Naive B cell (primary cell): Measurements from ENCODE around the gene TRERF1. TPM values are rescaled to one million over a fixed set of nuclear protein-coding genes. Genes with fewer than 3 reads are reported as not detected.

Experiments used
- ATAC-seq, 2 donors: fragments of 150-1000 bp; cut with Tn5 transposase; 2 replicates each; pipeline ENCODE4 v1.10.0; 2021; ENCODE audit warnings: low read depth in 2 of 2, mild to moderate bottlenecking in 2 of 2, moderate library complexity in 2 of 2
- DNase-seq: peaks from one replicate; pipeline ENCODE4 v3.0.0; 2022
- H3K27ac Mint-ChIP-seq, 6 donors: one replicate each; pipeline ENCODE4 v1.8.0; 2020 to 2022; ENCODE audit warnings: mild to moderate bottlenecking in 6 of 6, mixed read lengths in 6 of 6, moderate library complexity in 5 of 6, inconsistent platforms in 2 of 6
- H3K27me3 Mint-ChIP-seq, 3 donors: one replicate each; pipeline ENCODE4 v1.8.0; 2021 to 2022; ENCODE audit warnings: mixed read lengths in 3 of 3, mild to moderate bottlenecking in 1 of 3
- H3K36me3 Mint-ChIP-seq, 2 donors: one replicate each; pipeline ENCODE4 v1.8.0; 2020 to 2022; ENCODE audit warnings: mixed read lengths in 2 of 2, inconsistent platforms in 1 of 2, mild to moderate bottlenecking in 1 of 2
- H3K4me1 Mint-ChIP-seq, 3 donors: one replicate each; pipeline ENCODE4 v1.8.0; 2020 to 2022; ENCODE audit warnings: mixed read lengths in 3 of 3, inconsistent platforms in 1 of 3, mild to moderate bottlenecking in 1 of 3, moderate library complexity in 1 of 3
- H3K4me3 Mint-ChIP-seq, 8 donors: one replicate each; pipeline ENCODE4 v1.8.0; 2020 to 2022; ENCODE audit warnings: mild to moderate bottlenecking in 8 of 8, mixed read lengths in 8 of 8, moderate library complexity in 8 of 8, inconsistent platforms in 2 of 8
- H3K9me3 Mint-ChIP-seq, 7 donors: one replicate each; pipeline ENCODE4 v1.8.0; 2020 to 2022; ENCODE audit warnings: mixed read lengths in 7 of 7, mild to moderate bottlenecking in 5 of 7, inconsistent platforms in 2 of 7, moderate library complexity in 1 of 7
- polyA plus RNA-seq, 6 donors: library from polyadenylated mRNA; unstranded; fragments of 300-500 nt; fragmentation: Illumina TruSeq; gene quantifications; one replicate each; pipeline ENCODE4 v1.2.3, GENCODE V29; 2021; ENCODE audit warnings: low read depth in 6 of 6

Gene TRERF1
- polyA plus RNA-seq, 6 donors from 2014 or later, result 0.07 to 0.13 (median 0.08) TPM; not detected in 3

DNA sequence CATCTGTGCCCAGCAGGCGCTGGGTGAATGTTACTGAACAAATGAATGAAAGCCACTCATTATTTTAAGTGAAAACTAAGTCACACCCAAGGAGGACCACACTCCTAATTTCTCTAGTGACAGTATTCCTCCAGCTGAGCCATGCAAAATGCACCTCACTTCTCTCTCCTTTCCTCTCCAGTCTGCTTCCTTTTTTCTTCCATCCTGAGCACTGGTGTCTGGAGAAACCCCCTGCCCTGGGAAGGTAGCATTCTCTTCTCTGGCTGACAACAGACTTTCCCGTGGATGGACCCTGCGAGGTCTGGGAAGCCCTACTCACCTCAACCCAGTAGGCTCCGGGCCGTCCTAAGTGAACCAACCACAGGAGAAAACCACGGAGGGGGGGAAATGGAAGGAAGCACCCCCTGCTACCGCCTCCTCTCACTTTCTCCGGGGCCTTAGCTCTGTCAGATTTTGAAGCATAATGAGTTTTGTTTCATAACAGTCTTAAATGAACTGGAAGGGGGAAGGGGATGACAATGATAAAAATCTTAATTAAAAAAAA is 22.6 kb downstream of the TRERF1 start:
- H3K4me3 Mint-ChIP-seq, result peak overlapping the region in 1 of 8 donors; percentile 22
- peaks cover 0 to 4% (median 0%) of the 10 kb centered on the region in 3 donors for H3K27me3 Mint-ChIP-seq
- H3K27ac Mint-ChIP-seq, result peak overlapping the region in 3 of 6 donors; percentile 24 to 73 (median 33)
- H3K9me3 Mint-ChIP-seq, result peaks cover 4 to 13% (median 11%) of the 10 kb centered on the region in 7 donors
- H3K4me1 Mint-ChIP-seq, result peaks cover 7 to 16% (median 10%) of the 10 kb centered on the region in 3 donors
- ATAC-seq (no peak), DNase-seq (no peak)
- peaks cover 0 to 5% of the 10 kb centered on the region in 2 donors for H3K36me3 Mint-ChIP-seq

DNA sequence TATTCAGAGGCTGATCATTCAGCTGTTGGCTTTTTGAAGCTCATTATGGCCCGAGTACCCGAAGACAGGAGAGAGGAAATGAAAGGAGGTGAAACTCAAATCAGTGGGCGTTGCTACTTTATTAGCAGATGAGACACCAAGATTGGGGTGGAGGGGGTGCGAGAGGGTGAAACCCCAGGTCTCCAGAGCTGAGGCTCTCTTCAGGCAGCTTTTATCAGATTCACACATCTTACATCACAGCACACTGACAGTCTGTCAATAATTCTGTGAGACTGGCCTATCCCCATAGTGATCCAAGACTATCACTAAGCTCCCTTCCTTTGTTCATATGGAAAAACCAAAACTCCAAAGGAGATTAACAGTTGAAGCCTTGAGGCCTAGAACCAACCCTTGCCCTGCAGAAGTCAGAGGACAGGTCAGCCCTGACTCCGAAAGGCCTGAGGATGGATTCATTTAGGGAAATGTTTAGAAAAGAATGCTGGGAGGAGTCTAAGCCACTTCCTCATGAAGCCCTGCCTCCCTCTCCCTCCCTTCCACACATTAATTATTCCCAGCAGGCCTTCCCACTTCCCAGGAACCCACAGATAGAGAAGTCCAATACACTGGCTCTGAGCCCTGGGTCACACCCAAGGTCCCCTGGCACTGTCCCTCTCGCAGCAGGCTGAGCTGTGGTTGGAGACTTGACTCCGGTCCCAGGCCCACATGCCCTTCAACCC is 23.2 kb downstream of the TRERF1 start:
- peak; percentile 48 to 64 for ATAC-seq
- Mint-ChIP-seq H3K27ac (peak overlapping the region in 3 of 6 donors; percentile 11 to 67 (median 14)), H3K36me3 (no peaks in the 10 kb centered on the region), H3K4me3 (no peak overlapping the region), H3K9me3 (peaks cover 0 to 10% (median 5%) of the 10 kb centered on the region in 7 donors), H3K27me3 (no peaks in the 10 kb centered on the region), H3K4me1 (peaks cover 7 to 16% (median 10%) of the 10 kb centered on the region in 3 donors)
- peak; percentile 7 for DNase-seq

DNA sequence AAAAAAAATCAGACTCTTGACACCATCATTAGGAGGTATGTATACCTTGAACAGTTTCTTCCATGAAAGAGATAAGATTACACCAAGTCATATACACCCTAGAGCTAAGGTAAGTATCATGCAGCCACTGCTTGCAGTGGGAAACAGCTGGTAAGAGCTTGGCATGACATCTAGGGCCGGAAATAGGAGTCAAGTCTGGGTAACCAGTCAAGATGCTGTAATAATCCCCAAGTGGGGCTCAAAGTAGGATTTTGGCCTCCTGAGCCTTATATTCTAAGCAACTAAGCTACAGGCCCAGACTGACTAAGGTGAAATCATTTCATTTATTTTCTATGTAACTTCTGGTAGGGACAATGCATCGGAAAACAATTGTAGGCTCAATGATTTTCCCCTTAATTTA is 23.9 kb downstream of the TRERF1 start:
- peak overlapping the region in 1 of 6 donors; percentile 11 for H3K27ac Mint-ChIP-seq
- peaks cover 0 to 3% (median 0%) of the 10 kb centered on the region in 7 donors for H3K9me3 Mint-ChIP-seq
- no peaks in the 10 kb centered on the region for H3K27me3 Mint-ChIP-seq
- DNase-seq (no peak), ATAC-seq (no peak)
- peak overlapping the region in 1 of 8 donors; percentile 35 for H3K4me3 Mint-ChIP-seq
- H3K36me3 Mint-ChIP-seq, result no peaks in the 10 kb centered on the region
- peaks cover 7 to 16% (median 10%) of the 10 kb centered on the region in 3 donors for H3K4me1 Mint-ChIP-seq

DNA sequence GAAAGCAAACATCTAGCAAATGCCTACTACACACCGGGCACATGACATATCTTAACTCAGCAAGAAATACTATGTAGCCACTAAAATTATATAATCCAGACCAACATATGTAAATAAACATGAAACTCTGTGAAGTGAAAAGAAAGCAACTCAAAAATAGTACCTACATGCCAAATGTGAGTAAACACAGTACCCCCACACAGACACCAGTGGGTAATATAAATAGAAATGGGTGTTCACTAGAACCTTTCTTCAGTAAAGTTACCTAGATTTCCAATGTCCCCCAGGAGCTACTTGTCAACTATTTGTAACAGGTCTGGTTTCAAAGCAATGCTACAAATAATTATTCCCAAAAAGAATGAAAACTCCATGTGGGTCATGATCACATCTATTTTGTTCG is 25.5 kb downstream of the TRERF1 start:
- ATAC-seq (no peak), DNase-seq (no peak)
- H3K27ac Mint-ChIP-seq, result no peak overlapping the region
- H3K9me3 Mint-ChIP-seq, result peaks cover 0 to 2% (median 0%) of the 10 kb centered on the region in 7 donors
- no peaks in the 10 kb centered on the region for H3K27me3 Mint-ChIP-seq
- no peaks in the 10 kb centered on the region for H3K36me3 Mint-ChIP-seq
- H3K4me3 Mint-ChIP-seq, result no peak overlapping the region
- peaks cover 7 to 16% (median 10%) of the 10 kb centered on the region in 3 donors for H3K4me1 Mint-ChIP-seq

DNA sequence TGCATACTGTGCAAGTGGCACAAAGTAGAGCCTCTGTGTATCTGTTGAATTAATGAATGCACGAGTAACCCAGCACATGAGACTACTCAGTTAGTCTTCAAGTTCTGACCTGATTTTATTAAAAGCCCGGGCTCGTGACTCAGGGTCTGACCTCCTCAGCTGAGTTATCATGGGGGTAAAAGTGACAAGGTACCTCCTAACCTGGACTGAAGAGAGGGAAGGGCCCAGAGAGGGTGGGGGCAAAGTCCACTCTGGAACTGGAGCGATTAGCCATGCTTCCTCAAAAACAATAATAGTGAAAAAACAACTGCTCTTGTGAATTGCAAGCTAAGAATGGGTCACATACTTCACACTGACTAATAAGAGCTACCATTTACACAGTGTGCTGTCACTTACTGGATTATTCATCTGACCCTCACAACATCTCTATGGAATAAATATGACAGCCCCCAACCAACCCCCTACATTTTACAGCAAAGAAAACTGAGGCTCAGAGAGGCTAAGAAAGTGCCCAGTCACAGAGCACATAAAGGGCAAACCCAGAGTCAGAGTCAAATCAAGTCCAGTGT is 26.7 kb downstream of the TRERF1 start:
- ATAC-seq (no peak), DNase-seq (no peak)
- no peak overlapping the region for H3K4me3 Mint-ChIP-seq
- H3K4me1 Mint-ChIP-seq, result peaks cover 7 to 16% (median 10%) of the 10 kb centered on the region in 3 donors
- H3K9me3 Mint-ChIP-seq, result peaks cover 0 to 1% (median 0%) of the 10 kb centered on the region in 7 donors
- H3K27me3 Mint-ChIP-seq, result no peaks in the 10 kb centered on the region
- no peak overlapping the region for H3K27ac Mint-ChIP-seq
- H3K36me3 Mint-ChIP-seq, result no peaks in the 10 kb centered on the region

DNA sequence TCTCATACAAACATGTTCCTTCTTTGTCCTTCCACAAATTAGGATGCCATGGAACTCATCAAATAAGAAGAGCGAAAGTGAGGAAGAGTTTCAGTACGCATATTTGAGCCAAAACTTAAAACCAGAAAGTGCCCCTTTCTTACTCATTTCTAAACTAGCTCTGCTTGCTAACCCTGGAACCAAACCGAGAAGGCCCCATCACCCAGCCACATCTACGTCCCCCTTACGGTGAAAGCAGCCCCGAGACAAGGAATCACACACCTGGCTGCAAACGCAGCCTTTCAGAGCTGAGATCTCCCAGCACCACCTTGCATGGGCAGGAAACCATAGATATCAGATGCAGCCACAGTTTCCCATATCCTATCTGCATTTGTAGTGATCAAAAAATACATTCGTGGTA is 28.5 kb downstream of the TRERF1 start:
- H3K27ac Mint-ChIP-seq, result no peak overlapping the region

DNA sequence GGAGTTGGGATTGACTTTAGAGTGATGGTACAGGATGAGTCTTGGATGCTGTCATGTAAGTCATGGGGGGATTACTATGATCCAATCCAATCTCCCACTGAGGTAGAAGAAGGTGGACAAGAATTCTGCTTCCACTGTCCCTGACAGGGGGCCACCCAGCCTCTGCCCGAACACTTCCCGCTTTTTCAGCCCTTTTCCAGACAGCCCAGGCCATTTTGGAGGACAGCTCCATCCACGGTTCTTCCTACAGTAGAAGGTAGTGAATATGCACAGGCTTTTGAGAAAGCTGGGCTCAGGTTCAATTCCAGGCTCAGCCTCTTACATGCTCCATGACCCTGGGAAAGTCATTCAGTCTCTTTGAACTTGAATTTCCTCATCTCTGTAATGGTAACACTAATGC is 31.0 kb downstream of the TRERF1 start:
- Mint-ChIP-seq H3K4me3 (no peak overlapping the region), H3K9me3 (peaks cover 0 to 1% (median 0%) of the 10 kb centered on the region in 7 donors), H3K27ac (no peak overlapping the region), H3K36me3 (no peaks in the 10 kb centered on the region), H3K4me1 (peaks cover 0 to 2% (median 0%) of the 10 kb centered on the region in 3 donors), H3K27me3 (no peaks in the 10 kb centered on the region)
- DNase-seq, result no peak
- no peak for ATAC-seq

More for the DNA sequence above, 28.5 kb downstream of the TRERF1 start:
- Mint-ChIP-seq H3K9me3 (peaks cover 0 to 1% (median 0%) of the 10 kb centered on the region in 7 donors), H3K27me3 (no peaks in the 10 kb centered on the region), H3K4me1 (peaks cover 4 to 6% (median 5%) of the 10 kb centered on the region in 3 donors), H3K4me3 (no peak overlapping the region), H3K36me3 (no peaks in the 10 kb centered on the region)
- DNase-seq (no peak), ATAC-seq (no peak)

DNA sequence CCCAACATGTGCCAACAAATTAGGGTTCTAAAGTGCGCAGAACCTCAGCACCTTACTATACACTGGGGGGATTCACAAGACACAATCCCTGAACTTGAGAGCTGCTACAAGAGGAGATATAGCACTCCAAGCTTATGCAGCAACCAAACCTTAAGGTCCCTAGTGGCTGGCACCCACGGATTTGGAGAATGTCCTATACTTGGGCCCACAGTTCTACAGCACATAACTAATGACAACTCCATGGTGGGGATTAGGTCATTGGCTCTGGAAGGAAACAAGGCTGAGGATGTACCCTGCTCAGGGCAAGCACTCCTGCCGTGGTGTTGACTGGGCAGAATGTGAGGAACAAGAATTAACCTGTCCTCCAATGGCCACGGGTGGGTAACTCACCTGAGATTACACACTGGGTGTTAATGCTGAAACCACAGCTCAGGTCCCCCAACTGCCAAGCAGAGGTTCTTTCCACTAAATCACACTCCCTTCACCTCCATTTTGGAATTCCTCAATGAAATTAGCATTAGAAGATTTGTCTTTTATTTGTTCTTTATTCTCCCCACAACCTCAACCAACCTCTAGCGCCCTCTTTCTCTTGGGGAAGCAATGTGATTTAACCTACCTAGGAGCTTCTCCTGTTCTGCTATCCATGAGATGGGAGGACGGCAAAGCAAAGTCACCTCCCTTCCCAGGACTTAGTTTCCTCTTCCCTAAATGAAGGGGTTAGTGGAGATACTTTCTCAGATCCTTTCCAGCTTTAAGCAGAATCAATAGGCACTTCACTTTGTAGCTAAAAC is 32.0 kb downstream of the TRERF1 start:
- no peaks in the 10 kb centered on the region for H3K27me3 Mint-ChIP-seq
- no peak overlapping the region for H3K27ac Mint-ChIP-seq
- H3K4me3 Mint-ChIP-seq, result no peak overlapping the region
- peaks cover 0 to 1% (median 0%) of the 10 kb centered on the region in 7 donors for H3K9me3 Mint-ChIP-seq
- DNase-seq (no peak), ATAC-seq (no peak)
- H3K36me3 Mint-ChIP-seq, result no peaks in the 10 kb centered on the region
- no peaks in the 10 kb centered on the region for H3K4me1 Mint-ChIP-seq

DNA sequence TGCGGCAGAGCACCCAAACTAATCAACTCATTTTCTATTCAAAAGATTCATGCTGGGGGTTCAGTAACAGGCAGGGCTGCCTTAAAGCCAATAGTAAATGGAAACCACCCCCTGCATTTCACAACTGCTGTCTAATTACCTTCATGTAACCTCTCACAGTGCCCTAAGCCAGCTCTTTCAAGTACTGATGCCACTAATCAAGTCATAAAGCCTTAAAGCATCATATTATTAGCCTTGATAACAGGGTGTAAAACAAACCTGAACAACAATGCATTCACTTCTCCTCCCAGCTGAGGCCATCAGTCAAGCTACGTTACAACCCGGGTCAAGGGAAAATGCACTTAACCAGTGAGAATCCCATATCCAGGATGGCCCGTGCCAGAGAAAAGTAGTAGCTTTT is 33.0 kb downstream of the TRERF1 start:
- Mint-ChIP-seq H3K27me3 (no peaks in the 10 kb centered on the region), H3K4me1 (no peaks in the 10 kb centered on the region), H3K9me3 (peaks cover 0 to 1% (median 0%) of the 10 kb centered on the region in 7 donors), H3K27ac (no peak overlapping the region), H3K4me3 (no peak overlapping the region), H3K36me3 (no peaks in the 10 kb centered on the region)
- DNase-seq (no peak), ATAC-seq (no peak)

DNA sequence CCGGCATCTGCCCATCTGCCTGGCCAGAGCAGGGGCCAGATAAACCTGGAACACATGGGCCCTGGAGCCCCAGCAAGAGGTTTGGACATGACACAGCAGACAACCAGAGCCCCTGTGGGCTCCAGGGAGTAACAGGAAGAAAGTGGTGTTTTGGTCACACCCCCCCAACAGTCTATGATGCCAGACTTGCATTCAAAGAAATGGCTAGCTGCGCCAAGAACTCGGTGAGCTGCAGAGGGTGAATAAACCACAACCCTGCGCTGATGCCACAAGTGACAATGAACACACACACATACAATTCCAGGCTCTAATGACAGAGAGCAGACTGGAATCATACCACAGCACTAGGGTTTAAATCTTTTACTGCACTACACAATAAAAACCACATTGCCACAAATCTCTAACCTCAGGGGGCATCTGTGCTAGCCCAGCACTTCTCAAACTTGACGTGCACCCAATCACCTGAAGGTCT is 34.0 kb downstream of the TRERF1 start:
- no peak overlapping the region for H3K4me3 Mint-ChIP-seq
- H3K36me3 Mint-ChIP-seq, result no peaks in the 10 kb centered on the region
- ATAC-seq, result no peak
- peak overlapping the region in 1 of 6 donors; percentile 19 for H3K27ac Mint-ChIP-seq
- H3K9me3 Mint-ChIP-seq, result peaks cover 0 to 1% (median 0%) of the 10 kb centered on the region in 7 donors
- H3K27me3 Mint-ChIP-seq, result no peaks in the 10 kb centered on the region
- no peak for DNase-seq
- H3K4me1 Mint-ChIP-seq, result no peaks in the 10 kb centered on the region

DNA sequence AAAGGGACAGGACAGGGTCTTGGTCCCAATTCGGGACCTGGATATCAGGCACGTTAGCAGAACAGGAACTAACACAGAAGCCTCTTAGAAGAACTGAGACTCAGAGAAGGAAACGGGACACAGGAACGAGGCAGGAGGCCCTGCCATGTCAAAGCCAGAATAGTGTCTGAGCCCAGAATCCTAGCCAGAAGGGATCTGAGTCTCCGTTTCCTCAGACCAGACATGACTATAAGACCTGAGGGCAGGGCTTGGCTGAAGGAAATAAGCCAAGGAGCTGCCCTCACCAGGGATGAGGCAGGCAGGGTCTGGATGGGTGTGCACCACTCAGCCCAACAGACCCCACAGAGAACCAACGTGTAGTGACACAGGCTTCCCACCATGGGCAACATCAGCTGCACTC is 40.3 kb downstream of the TRERF1 start:
- Mint-ChIP-seq H3K4me1 (peaks cover 0 to 8% (median 5%) of the 10 kb centered on the region in 3 donors), H3K4me3 (no peak overlapping the region)

DNA sequence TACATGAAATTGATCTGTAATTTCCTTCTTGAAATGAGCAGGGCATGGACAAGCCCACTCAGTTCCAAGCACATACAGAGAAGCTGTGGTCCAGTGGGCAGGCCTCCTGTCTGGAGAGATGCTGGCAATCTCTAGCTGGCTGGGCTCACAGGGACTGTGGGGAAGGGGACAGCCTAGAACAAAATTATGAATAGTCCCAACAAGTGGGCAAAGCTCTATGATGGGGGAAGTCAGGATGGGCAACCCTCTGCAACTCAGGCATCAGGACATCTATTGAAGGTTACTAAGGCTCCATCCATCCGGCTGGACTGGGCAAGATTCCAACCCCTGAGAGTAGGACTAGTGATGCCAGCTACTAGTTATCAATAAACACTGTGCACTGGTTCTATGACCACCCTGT is 40.9 kb downstream of the TRERF1 start:
- peak overlapping the region in 1 of 6 donors; percentile 46 for H3K27ac Mint-ChIP-seq
- H3K4me3 Mint-ChIP-seq, result no peak overlapping the region
- no peaks in the 10 kb centered on the region for H3K9me3 Mint-ChIP-seq
- H3K36me3 Mint-ChIP-seq, result no peaks in the 10 kb centered on the region
- peaks cover 0 to 15% (median 4%) of the 10 kb centered on the region in 3 donors for H3K27me3 Mint-ChIP-seq
- ATAC-seq (no peak), DNase-seq (no peak)
- peaks cover 0 to 8% (median 5%) of the 10 kb centered on the region in 3 donors for H3K4me1 Mint-ChIP-seq

More for the DNA sequence above, 40.3 kb downstream of the TRERF1 start:
- Mint-ChIP-seq H3K9me3 (no peaks in the 10 kb centered on the region), H3K27ac (no peak overlapping the region), H3K36me3 (no peaks in the 10 kb centered on the region), H3K27me3 (peaks cover 0 to 12% (median 4%) of the 10 kb centered on the region in 3 donors)
- no peak for DNase-seq
- no peak for ATAC-seq

DNA sequence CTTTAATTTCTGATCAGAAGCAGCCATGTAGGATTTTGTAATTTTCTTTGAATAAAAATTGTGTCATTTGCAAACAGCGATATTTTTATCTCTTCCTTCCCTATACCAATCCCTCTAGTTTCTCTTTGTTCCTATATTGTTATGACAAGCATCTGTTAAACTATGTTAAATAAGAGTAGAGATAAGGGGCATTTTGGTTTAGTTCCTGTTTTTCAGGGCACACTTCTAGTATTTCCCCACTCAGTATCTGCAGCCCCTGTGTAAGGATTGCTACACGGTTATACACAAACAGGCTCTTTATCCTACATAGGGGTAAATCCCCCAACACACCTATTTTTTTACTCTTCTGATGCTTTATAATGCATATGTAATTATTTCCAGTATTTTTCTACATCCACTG is 42.1 kb downstream of the TRERF1 start:
- Mint-ChIP-seq H3K36me3 (no peaks in the 10 kb centered on the region), H3K27ac (no peak overlapping the region), H3K4me3 (no peak overlapping the region), H3K4me1 (peaks cover 0 to 10% (median 5%) of the 10 kb centered on the region in 3 donors), H3K9me3 (no peaks in the 10 kb centered on the region), H3K27me3 (peaks cover 0 to 15% (median 4%) of the 10 kb centered on the region in 3 donors)
- DNase-seq (no peak), ATAC-seq (peak; percentile 63 to 78)
